Effector memory CD4-positive, alpha-beta T cell (primary cell): ENCODE results near the gene DBH.

Source experiments
- DNase-seq, 3 donors: peaks; one replicate each; pipeline ENCODE4 v3.0.0-alpha.2; 2020
- H3K27ac ChIP-seq: 2 replicates; pipeline ENCODE4 v1.7.0; 2013; ENCODE audit warnings: mild to moderate bottlenecking, low read length, moderate library complexity; ENCODE audit not compliant: insufficient read depth, poor library complexity, severe bottlenecking
- H3K27me3 ChIP-seq: replicated peaks from 2 replicates; pipeline ENCODE4 v1.7.0; 2013; ENCODE audit warnings: mild to moderate bottlenecking, low read length; ENCODE audit not compliant: insufficient read depth, control insufficient read depth, poor library complexity, severe bottlenecking
- H3K36me3 ChIP-seq: 2 replicates; pipeline ENCODE4 v1.7.0; 2013; ENCODE audit warnings: mild to moderate bottlenecking, low read length, moderate library complexity; ENCODE audit not compliant: control insufficient read depth, insufficient read depth
- H3K4me1 ChIP-seq: 2 replicates; pipeline ENCODE4 v1.7.0; 2013; ENCODE audit warnings: low read length, mild to moderate bottlenecking; ENCODE audit not compliant: control insufficient read depth, insufficient read depth, poor library complexity, severe bottlenecking
- H3K4me3 ChIP-seq: 2 replicates; pipeline ENCODE4 v1.7.0; 2013; ENCODE audit warnings: low read length, low read depth, mild to moderate bottlenecking; ENCODE audit not compliant: insufficient read depth, poor library complexity, severe bottlenecking
- H3K9me3 ChIP-seq: 2 replicates; pipeline ENCODE4 v1.7.0; 2013; ENCODE audit warnings: mild to moderate bottlenecking, low read length, moderate library complexity; ENCODE audit not compliant: control insufficient read depth

DBH gene

GRCh38 chr9:133641396-133641655, 5.2 kb downstream of the DBH start:
- Histone ChIP-seq H3K4me1 (no peaks in the 10 kb centered on the region), H3K36me3 (no peaks in the 10 kb centered on the region), H3K27me3 (no peaks in the 10 kb centered on the region), H3K4me3 (no peak overlapping the region), H3K9me3 (no peaks in the 10 kb centered on the region), H3K27ac (no peak overlapping the region)
- DNase-seq: no peak

GRCh38 chr9:133641861-133642595, 5.9 kb downstream of the DBH start:
- Histone ChIP-seq H3K4me1 (no peaks in the 10 kb centered on the region), H3K27me3 (no peaks in the 10 kb centered on the region), H3K9me3 (no peaks in the 10 kb centered on the region), H3K4me3 (no peak overlapping the region), H3K27ac (no peak overlapping the region), H3K36me3 (no peaks in the 10 kb centered on the region)
- DNase-seq: no peak

GRCh38 chr9:133642708-133643361, 6.7 kb downstream of the DBH start:
- no peaks in the 10 kb centered on the region for H3K4me1 ChIP-seq
- DNase-seq: no peak
- no peaks in the 10 kb centered on the region for H3K27me3 ChIP-seq
- no peaks in the 10 kb centered on the region for H3K36me3 ChIP-seq
- no peak overlapping the region for H3K4me3 ChIP-seq
- no peak overlapping the region for H3K27ac ChIP-seq
- H3K9me3 ChIP-seq: no peaks in the 10 kb centered on the region

GRCh38 chr9:133643362-133643755, 7.2 kb downstream of the DBH start:
- Histone ChIP-seq H3K36me3 (no peaks in the 10 kb centered on the region), H3K27me3 (no peaks in the 10 kb centered on the region), H3K27ac (no peak overlapping the region), H3K9me3 (no peaks in the 10 kb centered on the region), H3K4me1 (no peaks in the 10 kb centered on the region), H3K4me3 (no peak overlapping the region)
- no peak for DNase-seq

- Histone ChIP-seq H3K27ac (no peak overlapping the region), H3K9me3 (no peaks in the 10 kb centered on the region), H3K4me3 (no peak overlapping the region), H3K4me1 (no peaks in the 10 kb centered on the region), H3K27me3 (no peaks in the 10 kb centered on the region), H3K36me3 (no peaks in the 10 kb centered on the region)
- DNase-seq: no peak
Observed at GRCh38 chr9:133643978-133644760, 8.0 kb downstream of the DBH start.

GRCh38 chr9:133645021-133645765, 9.0 kb downstream of the DBH start:
- no peak for DNase-seq

GRCh38 chr9:133647148-133647547, 11.0 kb downstream of the DBH start:
- no peaks in the 10 kb centered on the region for H3K36me3 ChIP-seq
- no peak for DNase-seq
- no peaks in the 10 kb centered on the region for H3K27me3 ChIP-seq
- H3K4me1 ChIP-seq: no peaks in the 10 kb centered on the region
- H3K9me3 ChIP-seq: no peaks in the 10 kb centered on the region
- no peak overlapping the region for H3K27ac ChIP-seq
- no peak overlapping the region for H3K4me3 ChIP-seq

More at GRCh38 chr9:133645021-133645765, 9.0 kb downstream of the DBH start:
- no peaks in the 10 kb centered on the region for H3K36me3 ChIP-seq
- H3K4me3 ChIP-seq: no peak overlapping the region
- no peaks in the 10 kb centered on the region for H3K9me3 ChIP-seq
- no peaks in the 10 kb centered on the region for H3K27me3 ChIP-seq
- H3K4me1 ChIP-seq: no peaks in the 10 kb centered on the region
- no peak overlapping the region for H3K27ac ChIP-seq

- Histone ChIP-seq H3K27me3 (no peaks in the 10 kb centered on the region), H3K27ac (no peak overlapping the region), H3K36me3 (no peaks in the 10 kb centered on the region), H3K9me3 (no peaks in the 10 kb centered on the region), H3K4me3 (no peak overlapping the region), H3K4me1 (no peaks in the 10 kb centered on the region)
- DNase-seq: no peak
Observed at GRCh38 chr9:133647765-133648469, 11.8 kb downstream of the DBH start.

GRCh38 chr9:133649194-133649593, 13.0 kb downstream of the DBH start:
- no peaks in the 10 kb centered on the region for H3K27me3 ChIP-seq

More at GRCh38 chr9:133649194-133649593, 13.0 kb downstream of the DBH start:
- DNase-seq: no peak
- Histone ChIP-seq H3K27ac (no peak overlapping the region), H3K4me1 (no peaks in the 10 kb centered on the region), H3K4me3 (no peak overlapping the region), H3K9me3 (no peaks in the 10 kb centered on the region), H3K36me3 (no peaks in the 10 kb centered on the region)
